Urothelium cell line (cell line): ENCODE data around the gene ZNF438.

Experiments used
- DNase-seq: peaks from one replicate; pipeline ENCODE4 v3.0.0; 2011; ENCODE audit warnings: low spot score, mixed read lengths
- FAIRE-seq: peaks from 2 replicates; lab custom pipeline; 2011; peaks lifted over from hg19 to GRCh38; lab: Jason Lieb, UNC

Gene ZNF438

DNA sequence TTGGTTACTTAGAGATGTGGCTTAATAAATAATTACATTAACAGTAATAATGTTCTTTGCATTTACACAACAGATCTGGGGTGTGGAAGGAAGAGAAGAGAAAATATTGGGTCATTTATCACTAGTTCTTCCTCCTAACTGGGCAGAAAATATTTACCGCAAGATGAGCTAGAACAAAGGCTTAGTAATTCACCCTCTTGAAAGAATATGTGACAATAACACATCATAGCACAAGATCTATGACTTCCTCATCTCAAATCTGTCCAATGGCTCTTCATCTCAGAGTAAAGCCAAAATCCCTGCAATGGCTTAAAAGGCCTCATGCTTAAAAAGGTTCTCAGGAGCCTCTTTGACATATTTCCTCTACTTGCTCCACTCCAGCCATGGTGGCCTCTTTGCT lies 178.6 kb downstream of the ZNF438 start:
- DNase-seq (no peak), FAIRE-seq (no peak)

DNA sequence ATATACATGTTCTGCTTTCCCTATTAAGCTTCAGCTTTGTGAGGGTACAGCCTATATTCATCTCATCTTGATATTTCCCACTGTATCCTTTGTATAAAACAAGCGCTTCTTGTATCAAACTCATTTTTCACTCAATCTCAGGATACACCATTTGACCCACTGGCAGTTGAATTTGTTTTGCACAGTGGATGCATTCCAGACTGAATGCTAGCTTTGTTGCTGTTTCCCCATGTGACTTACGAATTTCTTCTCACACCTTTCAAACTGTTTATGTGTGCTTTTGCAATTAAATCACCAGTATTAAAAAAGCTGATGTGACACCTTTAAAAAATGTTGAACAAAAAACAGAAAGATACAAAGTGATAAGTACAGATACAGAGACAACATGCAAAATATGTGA lies 180.9 kb downstream of the ZNF438 start:
- no peak for FAIRE-seq
- DNase-seq, result no peak

DNA sequence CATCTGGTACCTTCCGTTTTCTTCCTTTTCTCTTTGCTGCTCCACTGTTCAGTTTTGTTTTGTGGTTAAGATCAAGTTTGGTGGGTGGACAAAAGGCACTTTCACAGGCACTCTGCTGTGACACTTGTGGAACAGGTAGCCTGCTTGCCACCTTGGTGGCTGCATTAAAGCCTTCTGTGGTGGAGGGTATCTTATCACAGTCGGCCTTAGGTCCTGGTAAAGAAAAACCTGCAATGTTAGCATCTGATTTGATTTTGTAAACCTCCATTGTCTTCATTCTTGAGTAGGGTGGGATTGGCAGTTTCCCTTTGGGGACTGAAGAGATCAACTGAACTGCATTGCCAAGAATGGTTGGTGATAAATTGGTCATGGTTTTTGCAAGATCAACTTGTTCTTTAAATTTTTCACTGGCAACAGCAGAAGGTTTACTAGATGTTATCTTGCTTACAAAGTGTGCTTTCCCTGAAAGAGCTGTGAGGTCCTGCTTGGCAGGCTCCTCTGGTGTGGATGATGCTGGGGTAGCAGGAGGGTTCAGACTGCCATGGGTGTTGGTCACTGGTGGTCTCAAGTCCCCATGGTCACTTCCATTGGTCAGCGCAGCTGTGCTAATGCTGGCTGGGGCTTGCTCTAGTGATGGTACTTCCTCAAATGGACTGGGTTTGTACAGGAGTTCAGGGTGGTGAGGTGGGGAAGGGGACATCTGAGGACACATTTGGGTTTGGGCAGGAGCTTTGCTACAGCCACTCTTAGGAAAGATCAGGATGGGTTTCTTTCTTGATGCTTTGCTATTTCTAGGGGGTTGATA lies 182.2 kb downstream of the ZNF438 start:
- DNase-seq (no peak), FAIRE-seq (no peak)

DNA sequence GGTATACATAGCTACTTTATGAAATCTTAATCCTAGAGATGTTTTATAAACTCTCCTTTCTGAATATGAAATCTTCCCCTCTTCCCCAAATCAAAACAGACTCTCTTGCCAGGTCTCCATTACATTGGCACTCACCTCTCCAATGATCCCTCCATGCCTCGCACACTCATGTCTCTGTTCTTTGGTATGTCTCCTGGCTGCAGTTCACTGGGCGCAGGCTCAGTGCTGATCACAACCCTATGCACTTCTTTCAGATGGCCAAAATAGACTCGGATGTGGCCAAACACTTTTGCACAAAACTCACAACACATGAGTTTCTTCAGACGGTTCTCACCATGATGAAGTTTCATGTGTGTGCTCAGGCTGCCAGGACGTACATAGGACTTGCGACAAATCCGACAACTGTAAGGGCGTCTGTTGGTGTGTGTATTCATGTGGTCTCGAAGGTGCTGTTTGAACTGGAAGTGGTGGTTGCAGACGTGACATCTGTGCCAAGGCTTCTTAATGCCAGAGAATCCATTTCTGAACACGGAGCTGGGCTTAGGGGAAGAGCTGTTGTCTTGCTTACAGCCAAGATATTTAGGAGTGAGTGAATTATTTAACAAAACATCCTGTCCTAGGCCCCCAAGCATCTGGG lies 183.2 kb downstream of the ZNF438 start:
- FAIRE-seq (peak; percentile 9), DNase-seq (no peak)

DNA sequence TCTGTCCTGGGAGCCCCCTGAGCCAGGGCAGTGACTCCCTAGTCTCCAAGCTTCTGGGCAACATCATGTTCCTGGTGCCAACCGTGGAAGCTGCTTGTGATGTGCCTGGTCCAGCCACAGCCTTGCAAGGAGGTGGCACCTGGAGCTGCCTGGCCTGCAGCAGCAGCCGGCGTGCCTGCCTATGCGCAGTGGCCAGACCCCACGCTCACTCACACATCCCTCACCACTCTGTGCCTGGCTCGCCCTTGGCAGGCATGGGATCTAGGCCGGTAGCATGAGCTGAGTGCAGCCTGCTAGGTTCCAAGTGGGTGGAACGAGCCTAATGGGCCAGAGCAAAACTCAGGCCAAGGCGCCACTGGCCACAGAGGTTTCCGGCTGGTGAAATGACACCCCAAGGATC lies 184.0 kb downstream of the ZNF438 start:
- no peak for FAIRE-seq
- no peak for DNase-seq

DNA sequence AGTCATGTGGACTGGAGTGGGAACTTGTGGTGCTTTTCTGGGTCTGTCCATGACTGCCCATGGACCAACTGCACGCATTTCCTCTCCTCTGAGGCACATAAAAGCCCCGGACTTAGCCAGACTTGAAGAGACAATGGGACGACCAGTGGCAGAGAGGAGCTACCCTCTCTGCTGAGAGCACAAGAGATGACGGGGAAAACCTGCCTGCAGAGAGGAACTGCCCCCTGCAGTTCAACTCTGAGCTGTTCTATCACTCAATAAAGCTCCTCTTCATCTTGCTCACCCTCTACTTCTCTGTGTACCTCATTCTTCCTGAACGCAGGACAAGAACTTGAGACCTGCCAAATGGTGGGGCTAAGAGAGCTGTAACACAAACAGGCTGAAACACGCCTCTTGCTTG lies 184.5 kb downstream of the ZNF438 start:
- FAIRE-seq (no peak), DNase-seq (no peak)

DNA sequence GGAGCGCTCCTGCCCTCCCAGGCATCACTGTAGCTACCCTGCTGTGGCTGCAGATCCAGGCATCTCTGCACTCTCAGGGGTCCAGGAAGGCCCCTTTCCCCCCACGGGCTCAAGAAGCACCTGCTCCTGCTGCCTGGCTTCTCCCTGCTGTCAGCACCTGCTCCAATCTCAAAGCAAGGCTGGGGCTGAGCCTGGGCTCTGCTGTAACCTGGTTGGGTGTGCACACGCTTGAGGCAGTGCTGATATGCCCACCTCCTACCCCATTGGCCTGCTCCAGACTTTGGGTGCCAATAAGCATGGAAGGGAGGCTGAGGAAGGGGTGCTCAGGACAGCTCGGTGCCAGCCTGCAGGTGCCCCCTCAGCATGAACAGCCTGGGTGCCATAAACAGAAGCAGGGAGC lies 185.0 kb downstream of the ZNF438 start:
- no peak for DNase-seq
- no peak for FAIRE-seq

DNA sequence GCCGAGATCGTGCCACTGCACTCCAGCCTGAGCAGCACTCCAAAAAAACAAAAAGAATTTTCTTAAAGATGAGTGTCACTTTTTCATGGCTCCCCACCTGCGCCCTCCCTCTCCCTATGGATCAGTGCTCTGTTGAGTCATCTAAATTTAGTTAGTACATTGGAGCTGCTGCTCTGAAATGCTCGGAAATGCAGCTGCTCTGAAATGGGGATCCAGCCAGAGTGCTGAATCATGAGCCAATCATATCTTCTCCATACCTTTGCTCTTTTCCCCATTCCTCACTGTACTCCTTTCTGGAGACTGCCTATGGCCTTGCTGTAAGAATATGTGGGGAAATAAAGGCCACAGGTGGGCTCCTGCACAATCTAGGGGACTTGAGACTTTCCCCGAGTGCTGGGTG lies 188.8 kb downstream of the ZNF438 start:
- FAIRE-seq (no peak), DNase-seq (no peak)

DNA sequence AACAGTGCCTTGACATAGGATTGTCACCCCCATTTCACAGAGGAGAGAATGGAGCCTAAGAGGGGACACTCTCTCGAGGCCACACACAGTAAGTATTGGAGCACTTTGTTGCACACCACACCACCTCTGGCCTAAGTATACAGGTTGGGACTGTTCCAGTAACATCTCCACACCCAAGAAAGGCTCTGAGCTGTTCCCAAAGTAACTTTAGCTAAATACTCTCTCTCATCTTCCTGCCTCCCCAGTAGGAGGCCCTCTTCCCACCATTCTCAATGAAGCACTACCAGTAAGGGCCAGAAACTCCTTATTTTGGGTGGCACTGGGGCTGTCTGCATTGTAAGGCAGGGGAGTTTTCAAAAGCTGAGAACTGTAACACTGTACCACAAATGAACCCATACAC lies 189.5 kb downstream of the ZNF438 start:
- DNase-seq, result no peak
- no peak for FAIRE-seq

DNA sequence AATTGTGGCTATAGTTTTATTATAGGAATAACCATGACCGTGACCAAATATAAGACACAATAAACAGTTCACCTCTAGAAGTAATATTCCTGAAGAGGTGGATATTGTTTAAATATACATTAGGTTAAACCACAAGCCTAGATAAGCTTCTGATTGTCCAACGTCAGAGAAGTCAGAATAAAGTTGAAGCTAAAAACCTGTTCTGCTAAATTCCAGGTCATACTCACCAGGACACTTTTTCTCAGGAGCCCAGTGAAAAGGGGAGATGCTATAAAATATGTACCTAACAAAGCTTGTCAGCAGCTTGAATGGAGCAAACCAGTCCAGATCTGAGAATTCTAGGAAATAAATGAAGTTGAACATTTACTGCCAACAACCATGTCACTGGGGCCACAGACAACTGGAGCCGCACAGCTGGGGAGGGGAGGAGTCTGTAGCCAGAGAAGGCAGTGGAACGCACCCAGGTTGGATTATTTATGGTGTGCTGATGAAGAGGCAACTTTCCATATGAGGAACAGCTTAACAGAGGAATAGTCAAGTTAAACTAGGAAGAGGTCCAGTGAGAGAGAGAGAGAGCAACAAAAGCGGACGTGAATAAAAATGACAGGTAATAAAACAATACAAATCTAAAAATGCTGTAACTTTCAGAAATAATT lies 191.1 kb downstream of the ZNF438 start:
- no peak for DNase-seq

DNA sequence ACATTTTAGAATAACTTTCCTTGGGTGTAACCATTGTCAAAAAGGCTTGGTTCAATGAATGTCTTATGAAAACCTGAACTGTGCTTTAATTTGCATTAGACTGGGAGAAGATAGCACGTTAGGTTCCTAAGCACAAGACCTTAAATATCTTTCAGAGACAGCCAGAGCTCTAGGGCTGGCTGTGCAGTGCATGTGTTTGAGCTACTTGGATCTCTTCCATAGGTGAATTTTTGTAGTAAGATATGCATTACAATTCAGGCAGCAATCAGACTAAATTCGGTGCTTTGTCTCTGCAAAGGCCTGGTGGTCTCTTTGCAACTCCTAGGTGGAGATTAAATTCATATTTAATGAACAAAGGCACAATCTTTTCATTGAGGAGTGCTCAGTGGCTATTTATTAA lies 192.0 kb downstream of the ZNF438 start:
- FAIRE-seq (no peak), DNase-seq (no peak)

More for the DNA sequence above, 191.1 kb downstream of the ZNF438 start:
- no peak for FAIRE-seq

DNA sequence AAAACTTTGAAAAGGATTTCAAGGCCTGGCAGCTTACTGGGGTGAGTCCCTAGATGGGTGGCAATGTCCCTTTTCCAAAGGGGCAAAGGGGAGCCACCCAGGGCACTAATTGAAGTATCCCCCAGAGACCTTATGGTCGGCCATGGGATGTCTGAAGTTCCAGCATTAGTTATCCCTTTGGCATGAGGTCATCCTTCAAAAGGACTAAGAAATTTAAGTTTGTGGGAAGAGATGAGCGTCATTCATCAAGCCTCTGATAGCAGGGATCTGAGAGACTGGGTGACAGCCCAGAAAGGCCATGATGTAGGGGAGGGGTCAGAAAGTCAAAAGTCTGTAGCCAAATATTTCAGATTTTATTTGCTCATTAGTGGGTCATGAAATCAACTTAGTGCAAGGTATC lies 195.3 kb downstream of the ZNF438 start:
- DNase-seq (no peak), FAIRE-seq (no peak)

DNA sequence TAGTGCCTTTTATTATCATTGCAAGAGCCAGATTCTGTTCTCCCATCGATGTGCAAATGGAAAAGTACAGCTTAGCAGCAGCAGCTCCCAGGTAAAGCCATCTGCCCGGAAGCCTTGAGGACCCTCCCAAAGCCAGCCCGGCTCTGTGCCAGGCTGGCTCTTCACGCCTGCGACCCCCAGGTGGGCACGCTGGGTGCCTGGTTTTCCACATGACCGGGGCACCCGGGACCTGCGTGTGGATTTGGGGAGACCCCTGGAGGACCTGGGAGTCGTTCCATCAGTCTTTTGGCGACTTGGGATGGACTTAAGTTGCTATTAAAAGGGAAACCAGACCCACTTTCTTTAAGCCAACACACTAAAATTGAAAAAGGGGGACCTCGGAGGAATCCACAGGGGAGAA lies 196.5 kb downstream of the ZNF438 start:
- no peak for DNase-seq
- FAIRE-seq, result no peak

DNA sequence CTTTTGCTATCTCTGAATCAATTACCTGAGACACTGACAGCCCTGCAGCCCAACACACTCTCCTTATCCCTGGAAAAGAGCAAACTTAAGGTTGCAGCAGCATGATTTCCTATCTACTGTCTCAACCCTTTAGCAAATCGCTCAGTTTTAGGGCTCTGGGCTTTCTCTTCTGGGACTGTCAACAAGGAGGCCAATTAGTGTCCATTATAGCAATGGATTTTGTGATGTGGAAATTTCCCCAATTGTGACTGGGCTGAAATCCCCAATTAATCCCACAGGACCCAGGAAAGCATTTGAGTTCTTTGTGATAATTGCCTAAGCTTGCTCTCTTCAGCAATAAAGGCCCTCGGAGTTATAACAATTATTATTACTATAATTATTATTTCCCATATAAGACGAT lies 197.0 kb downstream of the ZNF438 start:
- DNase-seq, result no peak
- no peak for FAIRE-seq

DNA sequence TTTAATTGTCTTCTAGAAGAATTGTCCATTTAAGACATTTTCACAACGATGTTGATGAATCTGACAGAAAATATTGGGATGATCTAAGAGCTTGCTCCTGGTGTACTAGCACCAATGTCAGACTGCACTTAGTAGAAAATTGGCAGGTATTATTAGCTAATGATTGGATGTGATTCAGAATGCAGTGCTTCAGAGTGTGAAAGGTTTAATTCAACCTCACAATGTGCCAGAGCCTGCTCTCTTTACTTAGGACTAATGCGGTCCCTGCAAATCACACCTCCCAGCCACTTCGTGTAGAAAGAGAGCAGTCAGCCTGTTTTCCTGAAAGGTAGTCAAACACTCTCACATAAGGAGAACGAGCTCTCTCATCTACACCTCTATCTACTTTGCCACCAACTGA lies 197.5 kb downstream of the ZNF438 start:
- FAIRE-seq (no peak), DNase-seq (no peak)

DNA sequence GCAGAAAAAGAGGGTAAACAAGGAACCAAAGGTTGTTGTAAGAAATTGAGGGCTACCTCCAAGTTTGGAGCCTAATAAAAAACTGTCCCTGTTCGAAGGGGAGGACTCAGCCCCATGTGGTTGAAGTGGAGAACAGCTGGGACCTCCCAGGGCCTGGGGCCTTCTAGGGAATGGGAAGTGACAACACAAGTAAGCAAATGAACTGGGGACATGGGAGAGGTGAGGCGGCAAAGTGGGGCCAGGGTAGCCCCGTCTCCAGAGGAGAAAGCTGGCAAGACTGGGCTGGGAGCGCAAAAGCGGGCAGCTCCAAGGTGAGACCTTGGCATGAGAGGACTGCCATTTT lies 198.1 kb downstream of the ZNF438 start:
- FAIRE-seq, result no peak
- DNase-seq, result no peak

DNA sequence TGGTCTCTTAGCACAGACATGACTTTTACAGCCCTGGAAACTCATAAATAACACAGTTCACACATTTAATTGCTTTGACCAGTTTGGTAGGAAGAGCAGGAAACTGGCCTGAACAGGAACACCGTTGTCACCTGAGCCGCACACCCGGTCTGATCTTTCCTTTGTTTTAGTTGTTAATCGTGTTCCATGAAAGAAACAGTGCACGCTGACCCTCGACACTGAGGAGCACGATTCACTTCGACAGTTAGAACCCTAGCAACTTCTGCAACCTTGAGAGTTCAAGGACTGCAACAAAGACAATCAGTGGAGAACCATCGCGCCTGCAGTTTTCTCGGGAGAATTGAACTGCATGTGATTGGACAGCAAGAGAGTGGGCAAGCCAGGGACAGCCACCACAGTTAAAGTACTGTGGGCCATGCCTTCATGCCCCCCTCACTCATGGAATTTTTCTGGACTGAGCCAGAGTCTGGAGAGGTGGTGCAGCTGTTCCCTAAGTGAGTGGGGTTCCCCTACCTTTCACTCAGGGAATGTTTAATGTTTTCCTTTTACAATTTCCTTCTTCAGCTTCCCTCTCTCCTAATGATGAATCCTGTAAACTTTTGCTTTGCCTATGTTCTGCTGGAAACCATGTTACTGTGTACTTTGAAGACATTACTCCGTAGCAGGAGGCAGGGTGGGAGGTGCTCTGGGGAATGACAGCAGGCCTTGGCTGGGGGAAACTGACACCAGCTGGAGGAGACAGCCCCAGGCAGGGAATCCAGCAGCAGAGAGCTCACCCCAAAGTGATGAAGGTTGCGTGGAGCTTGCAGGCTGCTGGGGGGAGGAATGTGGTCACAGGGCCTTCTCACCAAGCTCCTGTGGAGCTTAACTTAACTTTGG lies 198.7 kb downstream of the ZNF438 start:
- DNase-seq, result no peak
- FAIRE-seq, result no peak

DNA sequence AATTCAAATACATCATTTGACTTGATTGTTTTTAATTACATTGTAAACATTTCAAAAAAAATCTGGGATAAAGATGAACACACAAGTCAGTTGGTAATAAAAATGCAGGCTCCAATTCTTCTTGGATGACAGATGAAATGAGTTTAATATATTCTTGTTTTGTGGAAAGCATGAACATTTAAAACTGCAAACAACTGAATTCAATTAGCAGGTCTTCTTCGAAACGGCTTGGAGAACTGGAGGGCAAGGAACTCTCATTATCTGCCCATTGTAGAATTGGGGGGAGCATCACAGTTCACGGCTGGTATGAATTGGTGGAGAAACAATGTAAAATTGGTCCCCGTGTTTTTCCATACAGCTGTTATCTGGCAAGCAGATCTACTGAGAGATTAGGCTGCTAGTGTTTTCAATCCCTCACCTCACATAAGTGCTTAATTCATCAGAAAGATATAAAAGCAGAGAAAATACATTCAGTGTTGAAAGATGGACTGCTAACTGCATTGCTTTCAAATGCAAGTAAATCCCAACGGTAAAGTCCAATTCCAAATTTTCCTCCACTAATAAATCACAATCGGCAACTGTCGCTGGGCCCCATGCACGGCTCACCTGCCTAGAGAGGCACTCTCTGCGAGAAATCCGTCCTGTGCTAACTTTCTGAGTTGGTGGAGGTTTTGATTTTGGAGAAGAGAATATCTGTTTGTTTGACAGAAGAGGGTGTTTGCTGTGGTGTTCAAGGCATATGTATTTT lies 199.5 kb downstream of the ZNF438 start:
- DNase-seq (no peak), FAIRE-seq (no peak)

DNA sequence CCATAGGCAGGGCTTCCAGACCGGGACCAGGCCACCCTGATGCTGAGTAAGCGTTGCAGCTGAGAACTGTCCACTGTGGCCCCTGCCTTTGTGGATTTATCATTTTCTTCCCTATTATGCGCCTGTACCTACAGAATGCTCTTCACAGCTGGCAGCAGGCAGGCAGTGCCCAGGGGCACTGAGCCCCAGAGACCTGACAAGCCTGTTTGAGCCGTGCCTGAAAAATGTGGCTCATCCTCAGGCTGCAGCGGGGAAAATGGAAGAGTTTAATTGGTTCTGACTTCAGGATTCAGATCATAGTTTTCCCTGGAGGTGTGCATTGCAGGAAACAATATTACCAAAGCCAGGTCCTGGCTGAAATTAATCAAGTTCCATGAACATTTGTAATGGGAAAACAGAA lies 200.2 kb downstream of the ZNF438 start:
- FAIRE-seq, result no peak
- no peak for DNase-seq
